Transverse colon (tissue), 4 donors: Measurements from ENCODE around the gene CDH26.
"Not testable (repeated sequence)": the region's sequence is repeated elsewhere in the genome, so short reads cannot be mapped to it uniquely, and the experiment has no call there.

ENCODE experiments used
- CTCF ChIP-seq, 5 experiments: fragments of 200-600 bp in 3 of 5; fragments of 450-650 bp in 2 of 5; sonication (generic) in 3 of 5; IDR thresholded peaks; 1 replicate in 2 of 5; 2 replicates in 3 of 5; pipeline ENCODE4 v1.5.1; 2016 to 2017; ENCODE audit warnings: antibody characterized with exemption in 5 of 5, inconsistent platforms in 3 of 5, mild to moderate bottlenecking in 2 of 5, moderate library complexity in 1 of 5
- EP300 ChIP-seq: sonication (generic); formaldehyde crosslinking; IDR thresholded peaks from one replicate; pipeline ENCODE4 v1.6.1; 2017; ENCODE audit warnings: antibody characterized with exemption, low read depth
- POLR2A ChIP-seq: fragments of 450-650 bp; IDR thresholded peaks from one replicate; pipeline ENCODE4 v1.6.1; 2016; ENCODE audit warnings: antibody characterized with exemption, mild to moderate bottlenecking, moderate library complexity
- POLR2AphosphoS5 ChIP-seq, 3 donors: sonication (generic); formaldehyde crosslinking; IDR thresholded peaks; one replicate each; pipeline ENCODE4 v1.6.1; 2016; ENCODE audit warnings: antibody characterized with exemption in 3 of 3

DNA sequence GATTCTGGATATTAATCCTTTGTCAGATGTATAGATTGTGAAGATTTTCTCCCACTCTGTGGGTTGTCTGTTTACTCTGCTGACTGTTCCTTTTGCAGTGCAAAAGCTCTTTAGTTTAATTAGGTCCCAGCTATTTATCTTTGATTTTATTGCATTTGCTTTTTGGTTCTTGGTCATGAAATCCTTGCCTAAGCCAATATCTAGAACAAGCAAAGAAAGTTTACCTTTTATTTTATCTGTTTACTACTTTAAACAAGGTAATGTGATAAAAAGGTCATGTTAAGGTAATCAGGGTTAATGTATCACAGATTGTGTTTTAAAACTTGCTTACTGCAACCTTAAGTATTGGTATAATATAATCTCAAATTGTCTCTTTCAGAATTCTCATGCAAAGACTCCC is 655 bp upstream of the CDH26 start:
- not testable (repeated sequence) for TF ChIP-seq CTCF (IDR thresholded peaks at IDR 0.05); POLR2A; EP300; POLR2AphosphoS5 (IDR thresholded peaks at IDR 0.05)
